Ectodermal cell (in vitro differentiated cells): Measurements from ENCODE around the gene KCNQ1.
"Not testable (repeated sequence)": the region's sequence is repeated elsewhere in the genome, so short reads cannot be mapped to it uniquely, and the experiment has no call there.

Source experiments
- H3K27ac ChIP-seq: 2 replicates; pipeline ENCODE4 v1.7.0; 2013; ENCODE audit warnings: mild to moderate bottlenecking, low read depth, low read length; ENCODE audit not compliant: insufficient read depth, poor library complexity, severe bottlenecking
- H3K27me3 ChIP-seq: 2 replicates; pipeline ENCODE4 v1.7.0; 2013; ENCODE audit warnings: mild to moderate bottlenecking, low read length; ENCODE audit not compliant: insufficient read depth, control insufficient read depth, poor library complexity, severe bottlenecking
- H3K36me3 ChIP-seq: one replicate; pipeline ENCODE4 v1.7.0; 2013; ENCODE audit warnings: low read length; ENCODE audit not compliant: control insufficient read depth, insufficient read depth
- H3K4me1 ChIP-seq: one replicate; pipeline ENCODE4 v1.7.0; 2013; ENCODE audit warnings: low read length; ENCODE audit not compliant: control insufficient read depth, insufficient read depth
- H3K4me3 ChIP-seq: 2 replicates; pipeline ENCODE4 v1.7.0; 2013; ENCODE audit warnings: low read depth, low read length, control low read depth; ENCODE audit not compliant: insufficient read depth
- H3K9me3 ChIP-seq: 2 replicates; pipeline ENCODE4 v1.7.0; 2013; ENCODE audit warnings: mild to moderate bottlenecking, low read length, moderate library complexity; ENCODE audit not compliant: control insufficient read depth
- WGBS, 2 experiments: methylation state at CpG; one replicate each; pipeline ENCODE4 v1.1.7; 2013; ENCODE audit warnings: missing lambda C conversion rate in 2 of 2; 5-methylcytosine and 5-hydroxymethylcytosine counted together

The KCNQ1 gene

DNA sequence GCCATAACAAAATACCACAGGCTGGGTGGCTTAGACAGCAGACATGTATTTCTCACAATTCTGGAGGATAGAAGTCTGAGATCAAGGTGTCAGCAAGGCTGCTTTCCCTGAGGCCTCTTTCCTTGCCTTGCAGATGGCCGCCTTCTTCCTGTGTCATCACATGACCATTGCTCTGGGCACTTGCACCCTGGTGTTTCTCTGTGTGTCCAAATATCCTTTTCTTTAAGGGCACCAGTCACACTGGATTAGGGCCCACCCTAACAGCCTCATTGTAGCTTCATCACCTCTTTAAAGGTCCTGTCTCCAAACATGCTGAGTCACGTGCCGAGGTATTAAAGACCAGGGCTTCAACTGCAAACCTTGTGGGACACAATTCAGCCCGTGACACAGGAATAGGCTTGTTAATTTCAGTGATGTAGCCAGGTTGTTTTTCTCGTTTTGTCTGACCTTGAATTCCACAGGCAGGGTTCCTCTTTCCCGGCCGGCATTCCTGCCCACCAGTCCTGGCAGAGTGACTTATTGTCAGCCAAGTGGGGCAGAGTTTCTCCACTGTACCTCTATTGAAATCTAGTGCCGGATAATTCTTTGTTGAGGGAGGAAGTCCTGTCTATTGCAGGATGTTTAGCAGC, 154.9 kb downstream of the KCNQ1 start:
- peaks cover 2% of the 10 kb centered on the region for H3K9me3 ChIP-seq
- peaks cover 20% of the 10 kb centered on the region for H3K27me3 ChIP-seq
- no peak overlapping the region for H3K4me3 ChIP-seq
- no peaks in the 10 kb centered on the region for H3K4me1 ChIP-seq
- H3K27ac ChIP-seq = no peak overlapping the region
- WGBS, 2 experiments = 80 to 84% methylated on average over 8 of the region's 8 CpGs
- no peaks in the 10 kb centered on the region for H3K36me3 ChIP-seq

DNA sequence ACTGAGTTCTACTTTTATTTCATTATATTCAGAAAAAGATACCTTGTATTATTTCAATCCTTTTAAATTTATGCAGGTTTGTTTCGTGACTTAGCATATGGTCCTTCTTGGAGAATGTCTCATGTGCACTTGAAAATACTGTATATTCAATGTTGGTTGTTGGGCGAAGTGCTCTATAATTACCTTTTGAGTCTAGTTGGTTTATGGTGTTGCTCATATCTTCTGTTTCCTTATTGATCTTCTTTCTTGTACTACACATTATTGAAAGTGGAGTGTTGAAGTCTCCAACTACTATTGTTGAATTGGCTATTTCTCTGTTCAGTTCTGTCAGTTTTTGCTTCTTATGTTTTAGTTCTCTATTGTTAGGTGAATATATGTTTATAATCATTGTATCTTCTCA, 164.5 kb downstream of the KCNQ1 start:
- no peaks in the 10 kb centered on the region for H3K9me3 ChIP-seq
- H3K27ac ChIP-seq = no peak overlapping the region
- H3K36me3 ChIP-seq = no peaks in the 10 kb centered on the region
- H3K27me3 ChIP-seq = peaks cover 28% of the 10 kb centered on the region
- WGBS, 2 experiments = 74 to 90% methylated on average over 2 of the region's 2 CpGs
- H3K4me3 ChIP-seq = no peak overlapping the region
- no peaks in the 10 kb centered on the region for H3K4me1 ChIP-seq

DNA sequence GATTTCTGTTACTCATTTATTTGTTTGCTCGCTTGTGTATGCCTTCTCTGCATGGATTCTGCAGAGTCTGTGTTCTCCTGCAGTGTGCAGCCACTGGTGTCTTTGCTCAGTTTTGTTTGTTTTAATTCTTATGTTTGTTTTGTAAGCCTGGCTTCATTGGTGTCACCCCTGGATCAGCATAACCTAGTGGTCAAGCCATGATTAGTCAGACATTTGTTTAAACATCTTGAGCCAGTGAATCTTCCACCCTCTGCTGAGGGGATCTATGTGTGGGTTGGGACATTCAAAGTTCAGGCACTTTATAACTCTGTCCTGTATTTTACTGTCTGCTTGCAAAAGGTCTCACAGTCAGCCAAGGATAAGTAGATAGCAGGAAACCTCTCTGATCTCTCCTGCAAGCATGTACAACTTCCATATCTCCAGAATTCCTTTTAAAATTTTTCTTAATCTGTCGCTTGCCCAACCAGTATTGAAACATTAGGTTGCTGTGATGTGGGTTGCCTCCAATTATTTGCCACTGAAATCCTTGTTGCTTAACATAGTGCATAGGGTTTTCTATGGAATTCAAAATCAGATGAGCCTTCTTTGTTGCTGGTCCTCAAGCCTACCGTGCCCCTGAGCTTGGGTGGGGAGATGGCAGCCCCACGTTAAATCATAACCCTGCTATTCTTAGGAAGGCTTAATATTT, 168.2 kb downstream of the KCNQ1 start:
- no peaks in the 10 kb centered on the region for H3K36me3 ChIP-seq
- H3K27me3 ChIP-seq = peaks cover 18% of the 10 kb centered on the region
- WGBS, 2 experiments = 77 to 93% methylated on average over 3 to 4 of the region's 4 CpGs
- H3K9me3 ChIP-seq = no peaks in the 10 kb centered on the region
- H3K4me1 ChIP-seq = no peaks in the 10 kb centered on the region
- no peak overlapping the region for H3K4me3 ChIP-seq
- H3K27ac ChIP-seq = no peak overlapping the region

DNA sequence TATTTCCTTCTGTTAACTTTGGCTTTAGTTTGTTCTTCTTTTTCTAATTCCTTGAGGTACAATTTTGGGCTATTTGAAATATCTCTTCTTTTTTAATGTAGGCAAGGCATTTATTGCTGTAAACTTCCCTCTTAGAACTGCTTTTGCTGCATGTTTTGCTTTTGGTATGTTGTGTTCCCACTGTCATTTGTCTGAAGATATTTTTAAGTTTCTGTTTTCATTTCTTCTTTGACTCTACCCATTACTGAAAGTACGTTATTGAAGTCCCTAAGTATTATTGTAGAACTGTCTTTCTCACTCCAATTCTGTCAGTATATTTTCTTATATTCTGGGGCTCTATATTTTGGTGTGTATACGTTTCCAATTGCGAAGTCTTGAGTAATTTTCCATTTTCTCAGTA, 177.1 kb downstream of the KCNQ1 start:
- H3K27me3 ChIP-seq = no peaks in the 10 kb centered on the region
- H3K9me3 ChIP-seq = no peaks in the 10 kb centered on the region
- no peaks in the 10 kb centered on the region for H3K36me3 ChIP-seq
- H3K4me1 ChIP-seq = no peaks in the 10 kb centered on the region
- H3K27ac ChIP-seq = no peak overlapping the region
- no peak overlapping the region for H3K4me3 ChIP-seq
- no CpG with 5 or more reads among the region's 3 CpGs for WGBS, 2 experiments

DNA sequence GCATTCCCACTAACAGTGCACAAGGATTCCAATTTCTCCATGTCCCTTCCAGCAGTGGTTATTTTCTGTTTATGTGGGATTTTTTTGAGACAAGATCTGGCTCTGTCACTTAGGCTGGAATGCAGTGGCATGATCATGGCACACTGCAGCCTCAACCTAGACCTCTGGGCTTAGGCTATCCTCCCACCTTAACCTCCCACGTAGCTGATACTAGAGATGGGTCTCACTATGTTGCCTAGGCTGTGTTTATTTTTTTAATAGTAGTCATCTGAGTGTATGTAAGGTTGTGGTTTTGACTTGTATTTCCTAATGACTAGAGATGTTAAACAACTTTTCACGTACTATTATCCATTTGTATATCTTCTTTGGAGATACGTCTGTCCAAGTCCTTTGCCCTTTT, 180.4 kb downstream of the KCNQ1 start:
- Histone ChIP-seq H3K9me3 (no peaks in the 10 kb centered on the region), H3K27me3 (no peaks in the 10 kb centered on the region)
- WGBS, 2 experiments = 45 to 64% methylated on average over 2 to 3 of the region's 3 CpGs

DNA sequence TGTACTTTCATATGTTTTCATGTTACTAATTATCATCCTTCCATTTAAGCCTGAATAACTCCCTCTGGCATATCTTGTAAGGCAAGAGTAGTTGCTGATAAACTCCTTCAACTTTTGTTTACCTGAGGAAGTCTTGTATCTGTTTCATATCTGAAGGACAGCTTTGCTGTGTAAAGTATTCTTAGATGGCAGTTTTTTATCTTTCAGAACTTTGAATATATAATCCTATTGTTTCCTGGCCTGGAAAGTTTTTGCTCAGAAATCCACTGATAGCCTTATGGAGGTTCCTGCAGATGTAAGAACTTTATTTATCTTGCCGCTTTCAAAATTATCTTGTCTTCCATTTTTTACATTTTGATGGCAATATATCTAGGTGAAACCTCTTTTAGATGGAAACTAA, 185.9 kb downstream of the KCNQ1 start:
- H3K9me3 ChIP-seq = peaks cover 9% of the 10 kb centered on the region
- no peaks in the 10 kb centered on the region for H3K4me1 ChIP-seq
- WGBS, 2 experiments = 100% methylated on average over 1 of the region's 1 CpG; no CpG with 5 or more reads in 1 of the 2 experiments
- no peak overlapping the region for H3K4me3 ChIP-seq
- H3K36me3 ChIP-seq = no peaks in the 10 kb centered on the region
- no peaks in the 10 kb centered on the region for H3K27me3 ChIP-seq
- no peak overlapping the region for H3K27ac ChIP-seq

More for the DNA sequence above, 180.4 kb downstream of the KCNQ1 start:
- H3K36me3 ChIP-seq = no peaks in the 10 kb centered on the region
- no peaks in the 10 kb centered on the region for H3K4me1 ChIP-seq
- no peak overlapping the region for H3K27ac ChIP-seq
- no peak overlapping the region for H3K4me3 ChIP-seq

DNA sequence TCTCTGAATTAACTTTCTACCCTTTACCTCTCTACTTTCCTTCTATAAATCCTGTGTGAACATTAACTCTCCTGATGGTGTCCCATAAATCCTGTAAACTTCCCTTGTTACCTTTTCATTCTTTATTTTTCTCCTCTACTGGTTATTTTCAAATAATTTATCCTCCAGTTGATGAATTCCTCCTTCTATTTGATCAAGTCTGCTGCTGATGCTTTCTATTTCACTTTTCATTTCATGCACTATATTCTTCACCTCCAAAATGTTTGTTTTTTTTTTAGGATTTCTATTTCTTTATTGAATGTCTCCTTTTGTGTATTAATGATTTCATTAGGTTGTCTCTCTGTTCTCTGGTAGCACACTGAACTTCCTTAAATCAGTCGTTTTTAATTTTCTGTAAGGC, 186.4 kb downstream of the KCNQ1 start:
- WGBS, 2 experiments = 86 to 92% methylated on average over 1 of the region's 1 CpG
- H3K27me3 ChIP-seq = no peaks in the 10 kb centered on the region
- H3K4me3 ChIP-seq = no peak overlapping the region
- no peak overlapping the region for H3K27ac ChIP-seq
- no peaks in the 10 kb centered on the region for H3K36me3 ChIP-seq
- H3K4me1 ChIP-seq = no peaks in the 10 kb centered on the region
- H3K9me3 ChIP-seq = peaks cover 9% of the 10 kb centered on the region

DNA sequence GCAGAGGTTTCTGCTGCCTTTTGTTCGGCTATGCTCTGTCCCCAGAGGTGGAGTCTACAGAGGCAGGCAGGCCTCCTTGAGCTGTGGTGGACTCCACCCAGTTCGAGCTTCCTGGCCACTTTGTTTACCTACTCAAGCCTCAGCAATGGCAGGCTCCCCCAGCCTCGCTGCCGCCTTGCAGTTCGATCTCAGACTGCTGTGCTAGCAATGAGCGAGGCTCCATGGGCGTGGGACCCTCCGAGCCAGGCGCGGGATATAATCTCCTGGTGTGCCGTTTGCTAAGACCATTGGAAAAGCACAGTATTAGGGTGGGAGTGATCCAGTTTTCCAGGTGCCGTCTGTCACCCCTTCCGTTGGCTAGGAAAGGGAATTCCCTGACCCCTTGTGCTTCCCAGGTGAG, 195.0 kb downstream of the KCNQ1 start:
- not testable (repeated sequence) for H3K4me1 ChIP-seq, H3K36me3 ChIP-seq, H3K27ac ChIP-seq, H3K27me3 ChIP-seq, H3K4me3 ChIP-seq
- peaks cover 11% of the 10 kb centered on the region for H3K9me3 ChIP-seq
- WGBS, 2 experiments = 95 to 96% methylated on average over 13 of the region's 13 CpGs

DNA sequence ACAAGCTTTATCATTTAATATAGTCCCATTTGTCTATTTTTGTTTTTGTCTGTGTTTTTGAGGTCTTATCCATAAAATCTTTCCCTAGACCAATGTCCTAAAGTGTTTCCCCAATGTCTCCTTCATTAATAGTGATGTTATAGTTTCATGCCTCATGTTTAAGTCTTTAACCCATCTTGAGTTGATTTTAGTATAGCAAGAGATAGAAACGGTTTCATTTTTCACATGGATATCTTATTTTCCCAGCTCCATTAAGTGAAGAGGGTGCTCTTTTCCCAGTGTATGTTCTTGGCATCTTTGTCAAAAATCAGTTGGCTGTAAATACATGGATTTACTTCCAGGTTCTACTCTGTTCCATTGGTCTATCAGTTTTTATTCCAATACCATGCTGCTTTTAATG, 196.8 kb downstream of the KCNQ1 start:
- no peak overlapping the region for H3K4me3 ChIP-seq
- 94 to 100% methylated on average over 1 of the region's 1 CpG for WGBS, 2 experiments
- H3K4me1 ChIP-seq = no peaks in the 10 kb centered on the region
- H3K36me3 ChIP-seq = no peaks in the 10 kb centered on the region
- H3K27ac ChIP-seq = no peak overlapping the region
- H3K27me3 ChIP-seq = no peaks in the 10 kb centered on the region
- peaks cover 15% of the 10 kb centered on the region for H3K9me3 ChIP-seq

DNA sequence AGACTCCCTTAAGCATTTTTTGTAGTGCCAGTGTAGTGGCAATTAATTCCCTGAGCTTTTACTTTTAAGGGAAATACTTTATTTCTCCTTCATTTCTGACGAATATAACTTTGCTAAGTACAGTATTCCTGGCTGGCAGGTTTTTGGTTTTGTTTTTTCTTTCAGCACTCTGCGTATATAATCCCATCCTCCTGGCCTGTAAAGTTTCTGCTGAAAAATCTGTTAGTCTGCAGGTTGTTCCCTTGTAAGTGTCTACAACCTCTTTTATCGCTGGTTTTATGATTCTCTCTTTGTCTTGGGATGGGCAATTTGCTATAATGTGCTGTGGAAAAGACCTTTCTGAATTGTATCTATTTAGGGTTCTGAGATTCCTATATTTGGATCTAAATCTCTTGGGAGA, 198.9 kb downstream of the KCNQ1 start:
- H3K27ac ChIP-seq = no peak overlapping the region
- peaks cover 15% of the 10 kb centered on the region for H3K9me3 ChIP-seq
- no peaks in the 10 kb centered on the region for H3K36me3 ChIP-seq
- WGBS, 2 experiments = 95 to 100% methylated on average over 3 of the region's 3 CpGs
- no peak overlapping the region for H3K4me3 ChIP-seq
- no peaks in the 10 kb centered on the region for H3K4me1 ChIP-seq
- H3K27me3 ChIP-seq = no peaks in the 10 kb centered on the region
